OCI-LY7 (cell line): ENCODE measurements around the gene MRGPRX3. TPM values are rescaled to one million over a fixed set of nuclear protein-coding genes. Genes with fewer than 3 reads are reported as not detected.

Source experiments
- BruUV-seq: library from RNA; stranded (reverse); fragments of 400-500 nt; replicated peaks from 2 replicates; lab custom pipeline; 2021; lab: Mats Ljungman, UMichigan
- CTCF ChIA-PET: fragments of 300-600 bp; sonication (Branson Sonifier 250); formaldehyde crosslinking; loops from one replicate; lab custom pipeline; 2022; ENCODE audit warnings: antibody characterized with exemption; ENCODE audit not compliant: unreplicated experiment; lab: Charles Lee
- POLR2A ChIA-PET: fragments of 300-600 bp; sonication (Branson Sonifier 250); formaldehyde crosslinking; loops from one replicate; lab custom pipeline; 2022; ENCODE audit warnings: antibody characterized with exemption; lab: Charles Lee
- DNase-seq: peaks from one replicate; pipeline ENCODE4 v3.0.0-alpha.2; 2015; ENCODE audit warnings: low spot score
- H2AFZ ChIP-seq: fragments of 200-600 bp; sonication (generic), shearing (Covaris generic); 2 replicates; pipeline ENCODE4 v1.6.1; 2014; ENCODE audit warnings: mild to moderate bottlenecking, antibody characterized with exemption, low read length, moderate library complexity
- H3K27ac ChIP-seq: fragments of 200-600 bp; sonication (generic); 2 replicates; pipeline ENCODE4 v1.5.1; 2014; ENCODE audit warnings: mixed run types, low read depth, mild to moderate bottlenecking, moderate library complexity, low read length, inconsistent platforms; ENCODE audit not compliant: poor library complexity, severe bottlenecking
- H3K36me3 ChIP-seq: fragments of 200-600 bp; sonication (generic); 2 replicates; pipeline ENCODE4 v1.6.1; 2014; ENCODE audit warnings: mild to moderate bottlenecking, antibody characterized with exemption, low read length, moderate library complexity, mixed read lengths; ENCODE audit not compliant: insufficient read depth
- H3K4me1 ChIP-seq: fragments of 200-600 bp; sonication (generic); 2 replicates; pipeline ENCODE4 v1.5.1; 2014; ENCODE audit warnings: mild to moderate bottlenecking, low read length; ENCODE audit not compliant: insufficient read depth, poor library complexity, severe bottlenecking
- H3K4me2 ChIP-seq: fragments of 200-600 bp; sonication (generic); 2 replicates; pipeline ENCODE4 v1.6.1; 2014; ENCODE audit warnings: mild to moderate bottlenecking, low read length
- H3K4me3 ChIP-seq: fragments of 200-600 bp; sonication (generic); 2 replicates; pipeline ENCODE4 v1.5.1; 2014; ENCODE audit warnings: mild to moderate bottlenecking, low read depth, low read length; ENCODE audit not compliant: poor library complexity, severe bottlenecking
- H3K79me2 ChIP-seq: fragments of 200-600 bp; sonication (generic); 2 replicates; pipeline ENCODE4 v1.6.1; 2016; ENCODE audit warnings: low read depth, mild to moderate bottlenecking, low read length, moderate library complexity, mixed read lengths; ENCODE audit not compliant: insufficient read depth
- H3K9me2 ChIP-seq: fragments of 200-600 bp; sonication (generic); 2 replicates; pipeline ENCODE4 v1.6.1; 2016; ENCODE audit warnings: mild to moderate bottlenecking, low read length, mixed read lengths; ENCODE audit not compliant: insufficient read depth
- H3K9me3 ChIP-seq: fragments of 200-600 bp; sonication (generic); 2 replicates; pipeline ENCODE4 v1.6.1; 2014; ENCODE audit warnings: mild to moderate bottlenecking, mixed run types, low read length, mixed read lengths
- H4K20me1 ChIP-seq: fragments of 200-600 bp; sonication (generic); 2 replicates; pipeline ENCODE4 v1.6.1; 2014; ENCODE audit warnings: mild to moderate bottlenecking, antibody characterized with exemption, low read length, moderate library complexity, mixed read lengths; ENCODE audit not compliant: insufficient read depth
- EZH2phosphoT487 ChIP-seq: fragments of 200-600 bp; sonication (generic); IDR thresholded peaks from 2 replicates; pipeline ENCODE4 v1.6.1; 2018; ENCODE audit warnings: low read depth, borderline replicate concordance, mild to moderate bottlenecking, mixed run types, antibody characterized with exemption, low read length, moderate library complexity, mixed read lengths
- intact Hi-C: fragments of 100-400 bp; cut with micrococcal nuclease; formaldehyde crosslinking; loops from one replicate; pipeline ENCODE4 v1.10.0; 2022; ENCODE audit not compliant: unreplicated experiment
- total RNA-seq, 2 experiments: library from RNA; depleted of rRNA in 1 of 2; stranded (reverse); fragments of >200 nt in 1 of 2; shearing (Covaris generic) in 1 of 2; gene quantifications; 2 replicates each; pipeline ENCODE4 v1.2.3, GENCODE V29; 2014 to 2022
- TF ChIP-seq, protein P1 (sequence below): fragments of 200-600 bp; sonication (generic); conservative IDR thresholded peaks from 2 replicates; pipeline ENCODE4 v1.5.1; 2014; ENCODE audit warnings: mild to moderate bottlenecking, antibody characterized with exemption, low read length, moderate library complexity, mixed read lengths

Gene MRGPRX3
- total RNA-seq, 2 experiments from 2014 or later: not detected

GRCh38 chr11:18106688-18107087 is 25.7 kb upstream of the MRGPRX3 start:
- 0 out of 2 replicates have a peak overlapping the region, but pooled peaks have one; percentile 93 for H2AFZ ChIP-seq
- no peaks in the 10 kb centered on the region for H4K20me1 ChIP-seq
- H3K4me2 ChIP-seq: peak overlapping the region; percentile 59; the same call in 1 of the 2 replicates
- ChIA-PET POLR2A (interaction anchor here (0.8 to 1.4 kb wide), 4 partner anchors 9 to 93 kb away, joined by 3 to 8 read pairs (median 4); no protein-coding TSS in a partner anchor), CTCF (interaction anchor here (0.6 to 1.3 kb wide), 2 partner anchors 9 to 26 kb away, joined by 4 to 12 read pairs; no protein-coding TSS in a partner anchor)
- peaks cover 28% of the 10 kb centered on the region for H3K4me1 ChIP-seq
- H3K27ac ChIP-seq: no peak overlapping the region
- intact Hi-C loops: loop anchor here (2.0 to 5.0 kb wide), 2 partner anchors 94 to 130 kb away; partner anchors contain the start of genes SAA4 and SERGEF
- no peak for DNase-seq
- H3K9me3 ChIP-seq: no peaks in the 10 kb centered on the region
- no TSS peak for BruUV-seq
- TF ChIP-seq EZH2phosphoT487: no peak
- TF ChIP-seq, protein P1, sequence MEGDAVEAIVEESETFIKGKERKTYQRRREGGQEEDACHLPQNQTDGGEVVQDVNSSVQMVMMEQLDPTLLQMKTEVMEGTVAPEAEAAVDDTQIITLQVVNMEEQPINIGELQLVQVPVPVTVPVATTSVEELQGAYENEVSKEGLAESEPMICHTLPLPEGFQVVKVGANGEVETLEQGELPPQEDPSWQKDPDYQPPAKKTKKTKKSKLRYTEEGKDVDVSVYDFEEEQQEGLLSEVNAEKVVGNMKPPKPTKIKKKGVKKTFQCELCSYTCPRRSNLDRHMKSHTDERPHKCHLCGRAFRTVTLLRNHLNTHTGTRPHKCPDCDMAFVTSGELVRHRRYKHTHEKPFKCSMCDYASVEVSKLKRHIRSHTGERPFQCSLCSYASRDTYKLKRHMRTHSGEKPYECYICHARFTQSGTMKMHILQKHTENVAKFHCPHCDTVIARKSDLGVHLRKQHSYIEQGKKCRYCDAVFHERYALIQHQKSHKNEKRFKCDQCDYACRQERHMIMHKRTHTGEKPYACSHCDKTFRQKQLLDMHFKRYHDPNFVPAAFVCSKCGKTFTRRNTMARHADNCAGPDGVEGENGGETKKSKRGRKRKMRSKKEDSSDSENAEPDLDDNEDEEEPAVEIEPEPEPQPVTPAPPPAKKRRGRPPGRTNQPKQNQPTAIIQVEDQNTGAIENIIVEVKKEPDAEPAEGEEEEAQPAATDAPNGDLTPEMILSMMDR: no peak
- peaks cover 26% of the 10 kb centered on the region for H3K36me3 ChIP-seq
- H3K9me2 ChIP-seq: no peaks in the 10 kb centered on the region
- H3K79me2 ChIP-seq: peaks cover 29% of the 10 kb centered on the region
- H3K4me3 ChIP-seq: no peak overlapping the region

DNA sequence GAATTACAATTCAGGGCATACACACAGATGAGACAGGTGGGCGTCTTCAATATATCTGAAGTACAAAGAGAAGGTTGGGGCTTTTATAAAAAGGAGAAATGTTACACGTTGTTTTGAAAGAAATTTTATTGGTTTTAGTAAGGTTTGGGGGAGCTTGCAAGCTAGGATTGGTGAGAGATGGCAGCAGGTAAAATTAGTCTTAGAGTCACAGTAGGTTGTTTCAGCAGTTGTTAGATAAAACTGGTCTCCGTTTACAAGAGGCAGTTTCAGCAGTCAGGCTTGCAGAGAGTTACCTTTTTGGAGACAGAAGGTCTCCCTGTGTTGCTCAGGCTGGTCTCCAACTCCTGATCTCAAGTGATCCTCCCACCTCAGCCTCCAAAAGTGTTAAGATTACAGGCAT is 24.1 kb upstream of the MRGPRX3 start:
- intact Hi-C loops: loop anchor here (5.0 kb wide), 1 partner anchor 96 kb away; the partner anchor contains the start of gene SERGEF
- Histone ChIP-seq H3K4me1 (peaks cover 26% of the 10 kb centered on the region), H3K4me3 (no peak overlapping the region), H3K4me2 (no peak overlapping the region), H3K79me2 (peaks cover 26% of the 10 kb centered on the region), H2AFZ (no peak overlapping the region), H3K9me2 (no peaks in the 10 kb centered on the region), H3K36me3 (peaks cover 10% of the 10 kb centered on the region), H3K27ac (no peak overlapping the region), H4K20me1 (no peaks in the 10 kb centered on the region), H3K9me3 (no peaks in the 10 kb centered on the region)
- no TSS peak for BruUV-seq
- no peak for DNase-seq
- POLR2A ChIA-PET: no interaction called here
- no peak for TF ChIP-seq EZH2phosphoT487
- TF ChIP-seq, protein P1: no peak
- CTCF ChIA-PET: no interaction called here

DNA sequence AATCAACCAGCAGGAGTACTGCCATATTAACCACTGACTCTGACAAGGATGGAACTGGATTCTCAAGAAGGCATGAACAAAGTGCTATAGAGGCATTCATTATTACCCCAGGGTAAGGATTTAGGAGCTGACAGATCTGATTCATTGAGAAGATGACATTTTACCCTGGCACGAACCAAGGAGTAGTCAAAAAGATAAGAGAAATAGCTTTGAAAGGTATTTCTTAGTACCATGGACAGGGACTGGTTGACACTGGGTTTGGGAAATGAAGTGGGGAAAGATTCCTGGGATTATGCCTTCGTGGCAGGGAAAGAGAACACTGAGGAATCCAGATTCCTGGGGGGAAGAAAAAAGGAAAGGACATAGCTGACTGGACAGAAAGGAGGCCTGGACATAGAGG is 21.4 kb upstream of the MRGPRX3 start:
- Histone ChIP-seq H3K4me2 (no peak overlapping the region), H2AFZ (no peak overlapping the region), H3K9me3 (no peaks in the 10 kb centered on the region), H3K36me3 (no peaks in the 10 kb centered on the region), H3K79me2 (no peaks in the 10 kb centered on the region), H3K4me3 (no peak overlapping the region), H4K20me1 (no peaks in the 10 kb centered on the region), H3K4me1 (peaks cover 14% of the 10 kb centered on the region), H3K9me2 (no peaks in the 10 kb centered on the region), H3K27ac (no peak overlapping the region)
- BruUV-seq: no TSS peak
- intact Hi-C loops: loop anchor here (10.0 kb wide), 2 partner anchors 284 to 524 kb away; partner anchors contain the start of genes LDHA and SPTY2D1
- no peak for DNase-seq
- CTCF ChIA-PET: no interaction called here
- POLR2A ChIA-PET: interaction anchor here (0.6 kb wide), 1 partner anchor 78 kb away, joined by 3 read pairs; no protein-coding TSS in a partner anchor
- no peak for TF ChIP-seq EZH2phosphoT487
- TF ChIP-seq, protein P1: no peak
